MM.1S (cell line): ENCODE results near the gene GIT1.

Experiments used
- DNase-seq: peaks from one replicate; pipeline ENCODE4 v3.0.0-alpha.2; 2015
- H2AFZ ChIP-seq: fragments of 300-600 bp; sonication (generic); 2 replicates; pipeline ENCODE4 v1.6.0; 2016; ENCODE audit warnings: antibody characterized with exemption, low read length
- H3F3A ChIP-seq: fragments of 300-600 bp; sonication (generic); 2 replicates; pipeline ENCODE4 v1.6.1; 2016; ENCODE audit warnings: mild to moderate bottlenecking, antibody characterized with exemption, low read length, moderate library complexity, mixed read lengths; ENCODE audit not compliant: insufficient read depth
- H3K27ac ChIP-seq: fragments of 300-600 bp; sonication (generic); 2 replicates; pipeline ENCODE4 v1.5.1; 2016; ENCODE audit warnings: mild to moderate bottlenecking, low read length
- H3K27me3 ChIP-seq: fragments of 300-600 bp; sonication (generic); replicated peaks from 2 replicates; pipeline ENCODE4 v1.6.0; 2016; ENCODE audit warnings: low read length; ENCODE audit not compliant: insufficient read depth
- H3K36me3 ChIP-seq: fragments of 300-600 bp; sonication (generic); replicated peaks from 2 replicates; pipeline ENCODE4 v1.6.1; 2016; ENCODE audit warnings: mild to moderate bottlenecking, low read length, mixed read lengths; ENCODE audit not compliant: insufficient read depth
- H3K4me1 ChIP-seq: fragments of 300-600 bp; sonication (generic); 2 replicates; pipeline ENCODE4 v1.6.1; 2016; ENCODE audit warnings: low read length, mixed read lengths
- H3K4me2 ChIP-seq: fragments of 300-600 bp; sonication (generic); 2 replicates; pipeline ENCODE4 v1.6.0; 2016; ENCODE audit warnings: low read depth, low read length
- H3K4me3 ChIP-seq: fragments of 300-600 bp; sonication (generic); 2 replicates; pipeline ENCODE4 v1.5.1; 2016; ENCODE audit warnings: low read length, mixed read lengths
- H3K79me2 ChIP-seq: fragments of 300-600 bp; sonication (generic); 2 replicates; pipeline ENCODE4 v1.6.1; 2016; ENCODE audit warnings: mixed run types, low read length, mixed read lengths
- H3K9ac ChIP-seq: fragments of 300-600 bp; sonication (generic); 2 replicates; pipeline ENCODE4 v1.6.1; 2016; ENCODE audit warnings: low read length, mixed read lengths
- H3K9me2 ChIP-seq: fragments of 300-600 bp; sonication (generic); replicated peaks from 2 replicates; pipeline ENCODE4 v1.6.1; 2016; ENCODE audit warnings: mild to moderate bottlenecking, low read length, mixed read lengths; ENCODE audit not compliant: insufficient read depth
- H3K9me3 ChIP-seq: fragments of 300-600 bp; sonication (generic); replicated peaks from 2 replicates; pipeline ENCODE4 v1.6.1; 2016; ENCODE audit warnings: mild to moderate bottlenecking, low read length, mixed read lengths; ENCODE audit not compliant: insufficient read depth
- H4K20me1 ChIP-seq: fragments of 300-600 bp; sonication (generic); 2 replicates; pipeline ENCODE4 v1.6.1; 2016; ENCODE audit warnings: mild to moderate bottlenecking, low read length, moderate library complexity, mixed read lengths; ENCODE audit not compliant: insufficient read depth
- EZH2 ChIP-seq: fragments of 300-600 bp; sonication (generic); optimal IDR thresholded peaks from 2 replicates; pipeline ENCODE3; 2017; ENCODE audit warnings: low read depth, mild to moderate bottlenecking, antibody characterized with exemption, low read length, mixed read lengths
- EZH2phosphoT487 ChIP-seq: fragments of 300-600 bp; sonication (generic); IDR thresholded peaks from 2 replicates; pipeline ENCODE4 v1.6.1; 2018; ENCODE audit warnings: antibody characterized with exemption, low read length
- TF ChIP-seq, protein P1 (sequence below): fragments of 300-600 bp; sonication (generic); IDR thresholded peaks from 2 replicates; pipeline ENCODE4 v1.5.1; 2016; ENCODE audit warnings: antibody characterized with exemption, low read length, mixed read lengths

GIT1 gene

DNA sequence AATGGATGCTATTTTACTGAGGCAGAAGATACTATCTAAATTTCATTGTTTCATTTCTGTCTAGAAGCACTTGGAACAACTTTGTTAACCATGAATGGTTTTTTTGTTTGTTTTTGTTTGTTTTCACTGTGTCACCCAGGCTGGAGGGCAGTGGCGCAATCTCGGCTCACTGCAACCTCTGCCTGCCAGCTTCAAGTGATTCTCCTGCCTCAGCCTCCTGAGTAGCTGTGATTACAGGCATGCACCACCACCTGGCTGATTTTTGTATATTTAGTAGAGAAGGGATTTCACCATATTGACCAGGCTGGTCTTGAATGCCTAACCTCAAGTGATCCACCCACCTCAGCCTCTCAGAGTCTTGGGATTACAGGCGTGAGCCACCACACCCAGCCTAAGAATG lies 63.1 kb downstream of the GIT1 start:
- no peaks in the 10 kb centered on the region for H3K9me3 ChIP-seq
- no peak for DNase-seq
- no peak overlapping the region for H3K9ac ChIP-seq
- no peaks in the 10 kb centered on the region for H4K20me1 ChIP-seq
- no peaks in the 10 kb centered on the region for H3F3A ChIP-seq
- H3K4me1 ChIP-seq = no peaks in the 10 kb centered on the region
- TF ChIP-seq EZH2 (no peak), EZH2phosphoT487 (no peak)
- TF ChIP-seq, protein P1, sequence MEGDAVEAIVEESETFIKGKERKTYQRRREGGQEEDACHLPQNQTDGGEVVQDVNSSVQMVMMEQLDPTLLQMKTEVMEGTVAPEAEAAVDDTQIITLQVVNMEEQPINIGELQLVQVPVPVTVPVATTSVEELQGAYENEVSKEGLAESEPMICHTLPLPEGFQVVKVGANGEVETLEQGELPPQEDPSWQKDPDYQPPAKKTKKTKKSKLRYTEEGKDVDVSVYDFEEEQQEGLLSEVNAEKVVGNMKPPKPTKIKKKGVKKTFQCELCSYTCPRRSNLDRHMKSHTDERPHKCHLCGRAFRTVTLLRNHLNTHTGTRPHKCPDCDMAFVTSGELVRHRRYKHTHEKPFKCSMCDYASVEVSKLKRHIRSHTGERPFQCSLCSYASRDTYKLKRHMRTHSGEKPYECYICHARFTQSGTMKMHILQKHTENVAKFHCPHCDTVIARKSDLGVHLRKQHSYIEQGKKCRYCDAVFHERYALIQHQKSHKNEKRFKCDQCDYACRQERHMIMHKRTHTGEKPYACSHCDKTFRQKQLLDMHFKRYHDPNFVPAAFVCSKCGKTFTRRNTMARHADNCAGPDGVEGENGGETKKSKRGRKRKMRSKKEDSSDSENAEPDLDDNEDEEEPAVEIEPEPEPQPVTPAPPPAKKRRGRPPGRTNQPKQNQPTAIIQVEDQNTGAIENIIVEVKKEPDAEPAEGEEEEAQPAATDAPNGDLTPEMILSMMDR = no peak
- H3K4me2 ChIP-seq = no peak overlapping the region
- no peaks in the 10 kb centered on the region for H3K9me2 ChIP-seq
- no peak overlapping the region for H2AFZ ChIP-seq
- no peak overlapping the region for H3K27ac ChIP-seq
- no peak overlapping the region for H3K4me3 ChIP-seq
- H3K36me3 ChIP-seq = 0 out of 2 replicates have a peak, but pooled peaks cover 3% of the 10 kb centered on the region
- H3K27me3 ChIP-seq = no peaks in the 10 kb centered on the region
- H3K79me2 ChIP-seq = no peaks in the 10 kb centered on the region

- H3K4me2 ChIP-seq = no peak overlapping the region
- no peaks in the 10 kb centered on the region for H3K79me2 ChIP-seq
- H3K27ac ChIP-seq = no peak overlapping the region
- H3K9ac ChIP-seq = no peak overlapping the region
- H3K9me2 ChIP-seq = no peaks in the 10 kb centered on the region
- no peaks in the 10 kb centered on the region for H4K20me1 ChIP-seq
- no peak for DNase-seq
- H3K4me3 ChIP-seq = no peak overlapping the region
- no peaks in the 10 kb centered on the region for H3F3A ChIP-seq
- H3K4me1 ChIP-seq = no peaks in the 10 kb centered on the region
- H3K9me3 ChIP-seq = no peaks in the 10 kb centered on the region
- 0 out of 2 replicates have a peak, but pooled peaks cover 3% of the 10 kb centered on the region for H3K36me3 ChIP-seq
- no peak overlapping the region for H2AFZ ChIP-seq
- no peak for TF ChIP-seq EZH2phosphoT487
- TF ChIP-seq, protein P1 = no peak
- no peak for TF ChIP-seq EZH2
- no peaks in the 10 kb centered on the region for H3K27me3 ChIP-seq
Measured at GRCh38 chr17:29524692-29525091, 64.8 kb downstream of the GIT1 start.
